Keratinocyte (primary cell): Measurements from ENCODE around the gene AGO1.

Experiments used
- CTCF ChIP-seq, 3 experiments: IDR thresholded peaks in 1 of 3; conservative IDR thresholded peaks in 1 of 3; optimal IDR thresholded peaks in 1 of 3; 2 replicates in 2 of 3; 3 replicates in 1 of 3; pipeline versions ENCODE3 to v1.5.1; 2011; ENCODE audit warnings: low read length in 3 of 3, mild to moderate bottlenecking in 3 of 3, moderate library complexity in 2 of 3, control low read depth in 1 of 3, inconsistent platforms in 1 of 3; ENCODE audit not compliant: insufficient read depth in 2 of 3; ENCODE audit errors: extremely low read depth in 1 of 3
- EZH2 ChIP-seq: IDR thresholded peaks from one replicate; pipeline ENCODE4 v1.6.1; 2012; ENCODE audit warnings: inconsistent platforms, mild to moderate bottlenecking, low read length, moderate library complexity

- TF ChIP-seq EZH2 (no peak), CTCF (optimal IDR thresholded peaks at IDR 0.05 in 1 of 3, IDR thresholded peaks at IDR 0.05 in 1 of 3, conservative IDR thresholded peaks at IDR 0.05 in 1 of 3; ENCODE audit: extremely low read depth in 1 of 3, insufficient read depth in 2 of 3, low read length in 3 of 3) (no peak)
Measured at GRCh38 chr1:35845766-35846165, 37.2 kb upstream of the AGO1 start.
